Stimulated activated CD8-positive, alpha-beta memory T cell treated with anti-CD3 and anti-CD28 coated beads, Interleukin-12 subunit alpha, Interleukin-12 subunit beta, amount 100 ng/mL, for 1 hour (primary cell): Measurements from ENCODE around the gene BAIAP2L1.
A peak's percentile ranks its signal among the peaks of the same experiment; 100 is the strongest.
"Not testable (repeated sequence)": the region's sequence is repeated elsewhere in the genome, so short reads cannot be mapped to it uniquely, and the experiment has no call there.

Source experiments
- DNase-seq: peaks from one replicate; pipeline ENCODE4 v3.0.0-alpha.2; 2020; ENCODE audit warnings: low read depth

Gene BAIAP2L1, protein sequence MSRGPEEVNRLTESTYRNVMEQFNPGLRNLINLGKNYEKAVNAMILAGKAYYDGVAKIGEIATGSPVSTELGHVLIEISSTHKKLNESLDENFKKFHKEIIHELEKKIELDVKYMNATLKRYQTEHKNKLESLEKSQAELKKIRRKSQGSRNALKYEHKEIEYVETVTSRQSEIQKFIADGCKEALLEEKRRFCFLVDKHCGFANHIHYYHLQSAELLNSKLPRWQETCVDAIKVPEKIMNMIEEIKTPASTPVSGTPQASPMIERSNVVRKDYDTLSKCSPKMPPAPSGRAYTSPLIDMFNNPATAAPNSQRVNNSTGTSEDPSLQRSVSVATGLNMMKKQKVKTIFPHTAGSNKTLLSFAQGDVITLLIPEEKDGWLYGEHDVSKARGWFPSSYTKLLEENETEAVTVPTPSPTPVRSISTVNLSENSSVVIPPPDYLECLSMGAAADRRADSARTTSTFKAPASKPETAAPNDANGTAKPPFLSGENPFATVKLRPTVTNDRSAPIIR

DNA sequence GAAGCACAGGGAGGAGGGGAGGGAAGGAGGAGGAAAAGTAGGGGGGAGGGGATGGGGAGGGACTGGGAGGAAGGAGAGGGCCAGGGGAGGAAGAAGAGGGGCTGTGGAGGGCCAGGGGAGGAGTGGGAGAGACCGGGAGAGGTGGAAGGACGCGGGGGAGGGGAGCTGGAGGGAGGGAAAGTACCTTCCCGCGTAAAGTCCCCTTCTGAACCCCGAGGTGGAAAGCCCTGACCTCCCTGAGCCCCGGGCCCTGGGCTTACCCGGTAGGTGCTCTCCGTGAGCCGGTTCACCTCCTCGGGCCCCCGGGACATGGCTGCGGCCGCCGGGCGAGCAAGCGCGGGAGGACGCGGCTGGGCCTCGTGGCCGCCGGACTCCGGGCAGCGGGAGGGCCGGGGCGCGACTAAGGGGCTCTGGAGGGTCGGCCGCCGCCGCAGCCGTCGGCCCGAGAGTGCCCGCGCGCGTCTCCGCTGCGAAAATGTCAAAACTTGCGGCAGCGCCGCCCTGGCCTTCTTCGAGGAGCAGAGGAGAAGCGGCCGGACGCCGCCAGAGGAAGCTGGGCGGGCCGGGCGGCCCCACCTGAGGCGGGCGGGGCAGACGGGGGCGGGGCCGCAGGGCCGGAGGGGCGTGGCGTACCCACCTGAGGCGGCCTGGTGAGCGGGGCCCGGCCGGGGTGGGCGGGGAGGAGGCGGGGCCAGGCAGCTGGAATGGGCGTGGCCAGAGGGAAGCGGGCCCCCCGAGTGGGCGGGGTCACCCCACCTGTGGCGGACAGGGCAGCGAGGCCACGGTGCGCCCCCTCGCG, at the start of gene BAIAP2L1:
TSS of gene BAIAP2L1 (minus strand) at position 549 of the 799 bp plus-strand sequence. CDS start at position 311, 238 bp downstream.
- peak; percentile 65 for DNase-seq

DNA sequence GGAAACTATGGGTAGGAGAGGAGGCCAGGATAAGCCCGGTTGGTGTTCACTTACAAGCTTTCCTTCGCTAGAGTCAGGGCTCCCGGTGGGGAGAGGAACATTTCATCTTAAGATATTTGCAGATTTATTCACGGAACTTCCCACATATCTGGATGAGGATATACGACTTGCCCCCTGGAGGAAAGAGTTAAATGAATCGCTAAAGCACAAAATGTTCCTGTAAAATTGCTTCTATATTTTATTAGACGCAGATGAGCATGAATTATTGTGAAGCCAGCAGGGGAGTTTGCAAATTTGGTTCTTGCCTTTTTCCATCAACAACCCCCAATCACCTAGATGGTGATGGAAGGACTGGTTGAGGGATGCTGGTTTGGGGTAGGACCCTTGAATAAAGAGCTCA, 47.9 kb upstream of the BAIAP2L1 start:
- DNase-seq, result no peak

DNA sequence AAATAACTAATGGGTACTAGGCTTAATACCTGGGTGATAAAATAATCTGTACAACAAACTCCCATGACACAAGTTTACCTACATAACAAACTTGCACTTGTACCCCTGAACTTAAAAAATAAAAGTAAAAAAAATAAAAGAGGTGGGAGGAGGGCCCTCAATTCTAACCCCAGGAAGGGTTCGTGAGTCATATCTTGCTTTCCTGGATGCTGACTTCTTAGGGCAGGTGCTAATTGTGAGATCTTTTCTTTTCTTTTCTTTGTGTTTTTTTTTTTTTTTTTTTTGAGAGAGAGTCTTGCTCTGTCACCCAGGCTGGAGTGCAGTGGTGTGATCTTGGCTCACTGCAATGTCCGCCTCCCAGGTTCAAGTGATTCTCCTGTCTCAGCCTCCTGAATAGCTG, 40.1 kb upstream of the BAIAP2L1 start:
- not testable (repeated sequence) for DNase-seq

DNA sequence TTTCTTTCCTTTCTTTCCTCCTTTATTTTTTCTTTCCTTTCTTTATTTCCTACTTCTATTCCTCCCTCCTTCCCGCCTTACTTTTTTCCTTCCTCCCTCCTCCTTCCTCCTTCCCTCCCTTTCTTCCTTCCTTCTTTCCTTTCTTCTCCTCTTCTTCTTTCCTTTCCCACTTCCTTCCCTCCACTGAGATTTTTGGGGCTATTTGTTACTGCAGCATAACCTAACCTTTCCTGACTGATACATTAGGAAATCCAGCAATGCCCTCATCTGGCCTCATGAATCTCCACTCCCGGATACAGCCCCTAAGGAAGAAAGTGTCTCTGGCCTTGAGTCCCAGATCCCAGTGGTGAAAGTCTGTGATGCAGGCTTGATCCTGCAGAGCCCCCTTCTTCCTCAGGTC, 38.6 kb upstream of the BAIAP2L1 start:
- DNase-seq, result no peak

DNA sequence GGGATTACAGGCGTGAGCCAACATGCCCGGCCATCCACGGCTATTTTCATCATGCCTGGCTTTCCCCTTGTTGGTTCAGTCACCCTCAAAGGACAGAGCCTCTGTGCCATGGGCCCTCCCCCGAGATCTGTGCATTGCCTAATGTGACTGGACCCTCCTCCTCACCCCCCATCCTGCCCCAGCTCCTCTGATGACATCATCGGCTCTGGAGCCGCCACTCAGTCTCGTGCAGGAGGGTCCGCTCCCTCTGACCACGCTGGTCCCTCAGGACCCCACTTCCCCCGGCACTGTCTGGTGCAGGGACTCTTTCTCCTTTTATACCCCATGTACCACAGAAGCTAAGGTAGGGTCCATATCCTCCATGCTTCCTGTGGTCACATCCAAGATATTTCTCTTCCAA, 33.2 kb upstream of the BAIAP2L1 start:
- DNase-seq, result no peak

DNA sequence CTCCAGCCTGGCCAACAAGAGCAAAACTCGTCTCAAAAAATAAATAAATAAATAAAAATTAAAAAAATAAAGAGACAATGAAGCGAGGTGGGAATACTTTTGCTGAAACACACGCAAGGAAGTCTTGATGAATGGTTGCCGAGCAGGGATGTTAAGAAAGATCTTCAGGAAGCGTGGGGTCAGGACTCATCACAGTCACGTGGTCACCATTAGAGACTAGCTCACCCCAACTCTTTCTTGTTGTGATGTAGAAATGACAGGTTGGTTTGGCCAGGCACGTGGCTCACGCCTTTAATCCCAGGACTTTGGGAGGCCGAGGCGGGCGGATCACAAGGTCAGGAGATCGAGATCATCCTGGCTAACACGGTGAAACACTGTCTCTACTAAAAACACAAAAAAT, 28.9 kb upstream of the BAIAP2L1 start:
- no peak for DNase-seq

DNA sequence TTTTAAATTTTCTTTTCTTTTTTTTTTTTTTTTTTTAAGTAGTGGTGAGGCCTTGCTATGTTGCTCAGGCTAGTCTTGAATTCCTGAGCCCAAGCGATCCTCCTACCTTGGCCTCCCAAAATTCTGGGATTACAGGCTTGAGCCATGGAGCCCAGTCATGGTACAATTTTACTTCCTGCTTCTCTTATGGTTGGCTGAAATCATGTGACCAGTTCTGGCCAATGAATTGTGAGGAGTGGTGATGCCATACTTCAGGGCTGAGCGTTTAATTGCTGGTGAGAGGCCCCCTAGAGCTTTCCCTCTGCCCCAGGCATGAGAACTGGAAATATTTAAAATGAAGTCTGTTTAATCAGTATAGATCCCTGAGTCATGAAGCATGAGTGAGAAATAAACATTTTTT, 22.2 kb upstream of the BAIAP2L1 start:
- no peak for DNase-seq

DNA sequence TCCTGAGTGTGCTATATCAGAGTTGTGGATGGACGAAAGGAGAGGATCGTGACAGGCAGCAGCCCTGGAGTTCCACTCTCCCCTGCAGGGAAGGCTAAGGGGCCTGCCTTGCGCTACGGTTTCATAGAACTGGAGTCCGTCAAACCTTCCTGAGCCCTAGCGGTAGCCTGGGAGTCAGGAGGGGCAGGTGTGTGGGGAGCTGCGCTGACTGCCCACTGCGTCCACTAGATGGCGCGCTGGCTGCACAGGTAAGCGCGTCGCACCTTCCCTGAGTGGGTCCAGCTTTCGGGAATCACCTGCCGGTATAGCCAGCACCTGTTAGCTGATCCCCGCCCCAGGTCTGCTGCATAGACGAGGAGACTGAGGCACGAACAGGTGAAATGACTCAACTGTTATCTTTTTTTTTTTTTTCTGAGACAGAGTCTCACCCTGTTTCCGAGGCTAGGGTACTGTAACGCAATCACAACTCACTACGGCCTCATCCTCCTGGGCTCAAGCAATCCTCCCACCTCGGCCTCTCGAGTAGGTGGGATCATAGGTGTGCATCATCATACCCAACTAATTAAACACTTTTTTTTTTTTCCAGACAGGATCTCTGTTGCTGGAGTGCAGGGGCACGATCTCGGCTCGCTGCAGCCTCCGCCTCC, 20.2 kb upstream of the BAIAP2L1 start:
- DNase-seq, result peak; percentile 41

DNA sequence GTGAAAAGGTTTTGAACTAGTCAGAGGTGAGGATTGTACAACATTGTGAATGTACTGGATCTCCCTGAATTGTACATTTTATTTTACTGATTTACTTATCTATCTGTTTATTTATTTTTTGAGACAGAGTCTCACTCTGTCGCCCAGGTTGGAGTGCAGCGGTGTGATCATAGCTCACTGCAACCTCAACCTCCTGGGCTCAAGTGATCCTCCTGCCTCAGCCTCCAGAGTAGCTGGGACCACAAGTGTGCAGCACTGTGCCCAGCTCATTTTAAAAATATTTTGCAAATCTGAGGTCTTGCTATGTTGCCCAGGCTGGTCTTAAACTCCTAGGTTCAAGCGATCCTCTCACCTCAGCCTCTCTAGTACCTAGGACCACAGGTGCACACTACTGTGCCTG, 19.1 kb upstream of the BAIAP2L1 start:
- DNase-seq, result not testable (repeated sequence)

DNA sequence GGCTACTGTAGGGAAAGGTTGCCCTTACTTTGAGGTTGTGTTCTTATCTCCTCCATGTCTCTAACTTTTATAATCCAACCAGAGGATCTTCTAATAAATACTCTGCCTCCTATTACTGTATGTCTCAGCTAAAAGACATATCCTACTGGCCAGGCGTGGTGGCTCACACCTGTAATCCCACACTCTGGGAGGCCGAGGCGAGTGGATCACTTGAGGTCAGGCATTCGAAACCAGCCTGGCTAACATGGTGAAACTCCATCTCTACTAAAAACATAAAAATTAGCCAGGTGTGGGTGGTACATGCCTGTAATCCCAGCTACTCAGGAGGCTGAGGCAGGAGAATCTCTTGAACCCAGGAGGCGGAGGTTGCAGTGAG, 18.4 kb upstream of the BAIAP2L1 start:
- DNase-seq, result not testable (repeated sequence)

DNA sequence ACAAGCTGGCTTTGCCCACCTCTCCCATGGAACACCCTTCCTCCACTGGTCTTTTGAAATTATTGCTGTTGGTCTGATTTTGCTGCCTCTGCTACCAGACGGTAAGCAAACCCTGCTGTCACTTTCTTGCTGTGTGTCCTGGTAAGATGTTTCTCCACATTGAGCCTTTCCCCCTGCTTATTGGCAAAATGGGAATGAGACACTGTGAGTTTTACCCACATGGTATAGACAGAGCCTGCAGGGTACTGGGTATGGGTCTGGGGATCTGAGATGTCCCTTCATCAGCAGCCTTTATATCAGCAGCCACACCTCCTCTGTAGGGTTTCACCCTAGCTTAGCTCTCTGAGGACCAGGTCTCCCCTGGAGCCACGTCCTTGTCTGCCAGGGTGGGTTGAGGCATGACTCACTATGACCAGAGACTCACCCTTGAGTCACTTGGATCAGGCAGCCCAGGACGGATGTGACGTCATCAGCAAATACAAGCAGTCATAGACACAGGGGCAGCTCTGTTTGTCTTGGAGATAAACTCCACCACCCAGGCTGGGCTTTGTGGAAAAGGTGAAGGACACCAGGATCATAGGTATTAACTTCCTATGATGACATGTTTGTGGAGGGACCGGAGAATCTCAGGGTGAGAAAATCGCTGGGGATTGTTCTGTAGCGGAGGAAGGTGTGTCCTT, 17.9 kb upstream of the BAIAP2L1 start:
- DNase-seq, result no peak

DNA sequence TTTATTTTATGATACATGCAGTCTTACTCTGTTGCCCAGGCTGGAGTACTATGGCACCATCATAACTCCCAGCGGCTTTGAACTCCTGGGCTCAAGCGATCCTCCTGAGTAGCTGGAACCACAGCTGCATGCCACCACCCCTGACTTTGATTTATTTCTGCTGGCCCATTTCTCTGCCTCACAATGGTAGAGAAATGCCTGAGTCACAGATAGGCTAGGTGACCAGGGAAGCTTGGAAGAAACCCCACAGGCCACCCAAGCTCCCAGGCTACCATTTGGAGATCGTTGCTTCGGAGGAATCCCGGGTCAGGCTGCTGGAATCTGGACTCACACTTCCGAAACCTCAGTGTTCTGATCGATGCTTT, 17.4 kb upstream of the BAIAP2L1 start:
- no peak for DNase-seq

DNA sequence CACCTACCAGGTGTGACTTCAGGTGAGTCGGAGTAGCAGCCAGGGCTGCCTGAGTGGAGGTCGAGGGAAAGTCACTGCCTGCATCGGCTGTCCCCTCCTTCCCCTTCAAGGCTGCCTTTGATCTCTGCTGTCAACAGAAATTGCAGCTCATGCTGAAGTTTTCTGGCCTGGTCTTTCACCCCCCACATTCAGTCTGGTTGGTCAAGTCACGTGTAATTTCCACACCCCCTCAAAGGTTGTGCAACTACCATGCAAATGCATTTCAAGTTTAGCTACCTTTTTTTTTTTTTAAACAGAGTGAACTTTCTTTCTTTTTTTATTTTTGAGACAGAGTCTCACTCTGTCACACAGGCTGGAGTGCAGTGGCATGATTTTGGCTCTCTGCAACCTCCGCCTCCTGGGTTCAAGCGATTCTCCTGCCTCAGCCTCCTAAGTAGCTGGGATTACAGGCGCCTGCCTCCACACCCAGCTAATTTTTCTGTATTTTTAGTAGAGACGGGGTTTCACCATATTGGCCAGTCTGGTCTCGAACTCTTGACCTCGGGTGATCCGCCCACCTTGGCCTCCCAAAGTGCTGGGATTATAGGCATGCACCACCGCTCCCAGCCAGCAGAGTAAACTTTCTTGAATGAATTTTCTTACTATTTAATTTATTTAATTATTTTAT, 16.8 kb upstream of the BAIAP2L1 start:
- DNase-seq, result not testable (repeated sequence)

DNA sequence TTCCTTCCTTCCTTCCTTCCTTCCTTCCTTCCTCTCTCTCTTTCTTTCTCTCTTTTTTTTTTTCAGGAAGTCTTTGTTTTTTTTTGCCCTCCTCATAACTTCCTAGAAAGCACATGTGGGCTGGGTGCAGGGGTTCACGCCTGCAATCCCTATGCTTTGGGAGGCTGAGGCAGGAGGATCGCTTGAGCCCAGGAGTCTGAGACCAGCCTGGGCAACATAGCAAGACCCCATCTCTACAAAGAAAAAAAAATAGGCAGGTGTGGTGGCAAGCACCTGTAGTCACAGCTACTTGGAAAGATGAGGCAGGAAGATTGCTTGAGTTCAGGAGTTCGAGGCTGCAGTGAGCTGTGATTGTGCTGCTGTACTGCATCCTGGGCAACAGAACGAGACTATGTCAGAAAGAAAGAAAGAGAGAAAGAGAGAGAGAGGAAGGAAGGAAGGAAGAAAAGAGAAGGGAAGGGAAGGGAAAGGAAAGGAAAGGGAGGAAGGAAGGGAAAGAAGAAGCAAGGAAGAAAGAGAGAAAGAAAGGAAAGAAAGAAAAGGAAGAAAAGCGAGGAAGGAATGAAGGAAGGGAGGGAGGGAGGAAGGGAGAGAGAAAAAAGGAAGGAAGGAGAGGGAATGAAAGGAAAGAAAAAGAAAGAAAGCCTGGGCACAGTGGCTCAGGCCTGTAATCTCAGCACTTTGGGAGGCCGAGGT, 13.5 kb upstream of the BAIAP2L1 start:
- DNase-seq, result no peak

DNA sequence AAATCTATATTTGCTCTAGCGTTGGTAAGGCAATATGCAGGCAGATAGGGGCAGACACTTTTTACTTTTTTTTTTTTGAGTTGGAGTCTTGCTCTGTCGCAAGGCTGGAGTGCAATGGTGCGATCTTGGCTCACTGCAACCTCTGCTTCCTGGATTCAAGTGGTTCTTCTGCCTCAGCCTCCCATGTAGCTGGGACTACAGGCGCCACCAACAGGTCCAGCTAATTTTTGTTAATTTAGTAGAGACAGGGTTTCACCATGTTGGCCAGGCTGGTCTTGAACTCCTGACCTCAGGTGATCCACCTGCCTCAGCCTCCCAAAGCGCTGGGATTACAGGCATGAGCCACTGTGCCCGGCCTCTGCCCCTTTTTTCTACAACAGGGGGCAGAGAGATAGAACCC, 12.8 kb upstream of the BAIAP2L1 start:
- DNase-seq, result not testable (repeated sequence)

DNA sequence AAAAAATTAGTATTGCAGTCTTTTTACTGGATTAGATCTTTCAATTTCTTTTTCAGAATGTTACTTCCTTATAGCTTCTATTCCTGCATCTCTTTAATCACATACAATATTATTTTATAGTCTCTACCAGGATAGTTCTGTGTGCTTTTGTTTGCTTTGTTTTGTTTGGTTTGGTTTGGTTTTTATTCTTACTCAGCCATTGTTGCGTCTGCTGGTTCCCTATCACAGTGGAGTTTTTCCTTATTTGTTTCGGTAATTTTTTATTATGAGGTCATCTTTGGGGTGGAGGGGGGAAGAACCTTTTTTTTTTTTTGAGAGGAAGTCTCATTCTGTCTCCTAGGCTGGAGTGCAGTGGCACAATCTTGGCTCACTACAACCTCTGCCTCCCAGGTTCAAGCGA, 9.0 kb upstream of the BAIAP2L1 start:
- no peak for DNase-seq

DNA sequence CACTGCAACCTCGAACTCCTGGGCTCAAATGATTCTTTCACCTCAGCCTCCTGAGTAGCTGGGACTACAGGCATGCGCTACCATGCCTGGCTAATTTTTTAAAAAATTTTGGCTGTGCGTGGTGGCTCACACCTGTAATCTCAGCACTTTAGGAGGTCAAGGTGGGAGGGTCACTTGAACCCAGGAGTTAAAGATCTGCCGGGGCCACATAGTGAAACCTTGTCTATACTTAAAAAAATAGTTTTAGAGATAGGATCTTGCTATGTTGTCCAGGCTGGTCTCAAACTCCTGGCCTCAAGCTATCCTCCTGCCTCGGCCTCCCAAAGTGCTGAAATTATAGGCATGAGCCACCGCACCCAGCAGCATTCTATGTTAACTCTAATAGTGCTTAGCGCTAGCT, 7.3 kb upstream of the BAIAP2L1 start:
- DNase-seq, result not testable (repeated sequence)

DNA sequence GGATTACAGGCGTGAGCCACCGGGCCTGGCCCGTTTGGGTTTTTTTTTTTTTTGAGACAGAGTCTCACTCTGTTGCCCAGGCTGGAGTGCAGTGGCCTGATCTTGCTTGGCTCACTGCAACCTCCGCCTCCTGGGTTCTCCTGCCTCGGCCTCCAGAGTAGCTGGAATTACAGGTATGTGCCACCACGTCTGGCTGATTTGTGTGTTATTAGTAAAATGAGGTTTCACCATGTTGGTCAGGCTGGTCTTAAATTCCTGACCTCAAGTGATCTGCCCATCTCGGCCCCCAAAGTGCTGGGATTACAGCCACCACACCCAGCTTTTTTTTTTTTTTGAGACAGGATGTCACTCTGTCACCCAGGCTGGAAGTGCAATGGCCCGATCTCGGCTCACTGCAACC, 5.9 kb upstream of the BAIAP2L1 start:
- no peak for DNase-seq

DNA sequence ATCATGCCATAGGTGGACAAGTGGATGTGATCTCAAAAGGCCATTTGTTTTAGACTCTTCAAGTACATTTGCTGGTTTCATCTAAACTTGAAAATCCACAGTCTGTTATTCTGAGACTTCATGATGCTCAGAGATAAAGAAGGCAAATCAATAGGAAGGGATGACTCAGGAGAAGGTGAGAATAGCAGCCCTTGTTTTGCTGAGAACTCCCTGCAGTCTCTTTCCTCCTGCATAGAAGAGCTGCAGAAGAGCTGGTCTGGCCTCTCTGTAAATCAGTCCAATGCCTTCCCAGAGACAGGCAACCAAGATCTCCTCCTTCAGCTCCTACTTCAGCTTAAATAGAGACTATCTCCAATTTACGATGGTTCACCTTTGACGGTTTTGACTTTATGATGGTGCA, 4.0 kb upstream of the BAIAP2L1 start:
- no peak for DNase-seq

DNA sequence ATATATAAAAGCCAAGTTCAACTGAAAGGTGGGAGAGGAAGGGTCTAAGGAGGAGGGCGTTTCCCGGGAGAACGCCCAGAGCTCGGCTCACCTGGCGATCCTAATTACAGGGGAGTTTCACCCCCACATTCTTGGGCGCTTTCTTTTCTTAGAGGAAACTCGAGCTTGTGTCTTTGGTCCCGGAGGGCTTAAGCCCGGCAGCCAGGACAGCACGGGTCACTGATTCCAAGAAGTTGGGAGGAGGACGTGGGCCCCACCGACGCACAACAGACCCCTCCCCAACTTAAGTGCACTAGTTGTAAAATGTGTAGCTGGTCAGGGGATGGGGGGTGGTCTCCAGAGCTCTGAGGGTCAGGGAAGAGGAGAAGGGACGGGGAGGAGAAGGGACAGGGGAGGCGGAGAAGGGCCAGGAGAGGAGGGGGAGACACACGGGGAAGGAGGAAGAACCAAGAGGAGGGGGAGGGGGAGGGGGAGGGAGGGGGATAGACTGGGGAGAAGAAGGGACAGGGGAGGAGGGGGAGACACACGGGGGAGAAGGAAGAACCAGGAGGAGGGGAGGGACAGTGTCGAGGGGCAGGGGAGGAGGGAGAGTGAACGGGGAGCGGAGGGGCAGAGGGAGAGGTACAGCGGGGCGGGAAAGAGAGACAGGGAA, 874 bp downstream of the BAIAP2L1 start:
- no peak for DNase-seq
